Measurements from ENCODE around the gene MARK4. TPM values are rescaled to one million over a fixed set of nuclear protein-coding genes. Genes with fewer than 3 reads are reported as not detected.

The MARK4 gene
- total RNA-seq, 1 experiment from 2014 or later, result 37.7 TPM

- ATAC-seq, result no peak
- TF ChIP-seq ZFX (IDR thresholded peaks at IDR 0.05), result no peak
- no peak for TF ChIP-seq ZNF274 (IDR thresholded peaks at IDR 0.05; ENCODE audit: low read depth, low read length)
- no peak for TF ChIP-seq YY1 (IDR thresholded peaks at IDR 0.05; ENCODE audit: extremely low read depth, insufficient replicate concordance, low read depth, low read length)
- no peak for TF ChIP-seq SRF (IDR thresholded peaks at IDR 0.05; ENCODE audit: low read depth)
- TF ChIP-seq EZH2phosphoT487 (IDR thresholded peaks at IDR 0.05; ENCODE audit: borderline replicate concordance), result no peak
- TF ChIP-seq SP1 (IDR thresholded peaks at IDR 0.05; ENCODE audit: low read depth), result no peak
- no peak for TF ChIP-seq TCF7L2 (IDR thresholded peaks at IDR 0.05; ENCODE audit: borderline replicate concordance, extremely low read depth, insufficient read depth, insufficient read length)
- TF ChIP-seq ELF1 (IDR thresholded peaks at IDR 0.05; ENCODE audit: borderline replicate concordance, low read depth), result no peak
- TF ChIP-seq SIN3A (IDR thresholded peaks at IDR 0.05; ENCODE audit: low read depth), result no peak
- no peak for TF ChIP-seq ATF3 (IDR thresholded peaks at IDR 0.05)
- TF ChIP-seq POLR2AphosphoS5 (IDR thresholded peaks at IDR 0.05; ENCODE audit: low read depth, low read length), result no peak
- no peak for TF ChIP-seq EGR1 (IDR thresholded peaks at IDR 0.05; ENCODE audit: low read depth)
- TF ChIP-seq FOSL1 (IDR thresholded peaks at IDR 0.05; ENCODE audit: low read depth), result no peak
- TF ChIP-seq POLR2A (IDR thresholded peaks at IDR 0.05; ENCODE audit: borderline replicate concordance, extremely low read depth, insufficient read depth, insufficient read length), result no peak
- TF ChIP-seq ZBTB33 (IDR thresholded peaks at IDR 0.05; ENCODE audit: extremely low read depth, insufficient replicate concordance, low read length), result no peak
- TF ChIP-seq EZH2 (IDR thresholded peaks at IDR 0.05), result no peak
- TF ChIP-seq CTCF (IDR thresholded peaks at IDR 0.05 in 2 of 3, conservative IDR thresholded peaks at IDR 0.05 in 1 of 3; ENCODE audit: borderline replicate concordance in 1 of 3, insufficient read depth in 1 of 3, low read depth in 2 of 3, low read length in 2 of 3), result no peak
- CTCF ChIA-PET, result no interaction called here
Measured at GRCh38 chr19:45347570-45348366, 96.7 kb downstream of the MARK4 start.

More at GRCh38 chr19:45347570-45348366, 96.7 kb downstream of the MARK4 start:
- Histone ChIP-seq H3K4me3 (replicated peaks in 1 of 2; ENCODE audit: low read depth in 1 of 2, low read length in 2 of 2) (no peak overlapping the region), H3K27me3 (ENCODE audit: insufficient read depth, low read length) (no peaks in the 10 kb centered on the region), H3K4me2 (ENCODE audit: low read length) (no peak overlapping the region), H3K9ac (ENCODE audit: low read length) (no peak overlapping the region), H2AFZ (ENCODE audit: low read depth, low read length, poor library complexity, severe bottlenecking) (no peak overlapping the region), H3K36me3 (ENCODE audit: control insufficient read depth in 1 of 2, insufficient read depth in 2 of 2, low read length in 2 of 2) (peaks cover 10 to 12% of the 10 kb centered on the region in 2 experiments; a peak in 3 of 4 replicates), H3K79me2 (ENCODE audit: insufficient read depth, low read length) (0 out of 2 replicates have a peak, but pooled peaks cover 3% of the 10 kb centered on the region), H4K20me1 (ENCODE audit: insufficient read depth) (no peaks in the 10 kb centered on the region), H3K9me3 (ENCODE audit: control insufficient read depth in 1 of 2, insufficient read depth in 1 of 2, low read depth in 1 of 2, low read length in 2 of 2) (no peaks in the 10 kb centered on the region), H3K27ac (ENCODE audit: low read depth, low read length) (no peak overlapping the region; the same call in 1 of the 2 replicates), H3K4me1 (ENCODE audit: control insufficient read depth in 1 of 2, insufficient read depth in 2 of 2, low read length in 2 of 2) (peaks cover 11 to 15% of the 10 kb centered on the region in 2 experiments; a peak in 3 of 4 replicates), H3K9me2 (ENCODE audit: insufficient read depth) (no peaks in the 10 kb centered on the region)
- intact Hi-C loops (cut with micrococcal nuclease), result no loop called here
- ChIA-PET POLR2A (no interaction called here), RAD21 (ENCODE audit: low non-redundant PET in 1 of 2, low total read pairs in 2 of 2, uncharacterized antibody in 2 of 2, unreplicated experiment in 2 of 2) (no interaction called here)
- DNase-seq (ENCODE audit: low read depth, low spot score), result no peak
- no TSS peak for BruUV-seq (replicated peaks)
